ENCODE data around the gene ZDHHC8.

ZDHHC8 gene

GRCh38 chr22:20106849-20107237, 24.8 kb upstream of the ZDHHC8 start:
- TF ChIP-seq, protein P1, sequence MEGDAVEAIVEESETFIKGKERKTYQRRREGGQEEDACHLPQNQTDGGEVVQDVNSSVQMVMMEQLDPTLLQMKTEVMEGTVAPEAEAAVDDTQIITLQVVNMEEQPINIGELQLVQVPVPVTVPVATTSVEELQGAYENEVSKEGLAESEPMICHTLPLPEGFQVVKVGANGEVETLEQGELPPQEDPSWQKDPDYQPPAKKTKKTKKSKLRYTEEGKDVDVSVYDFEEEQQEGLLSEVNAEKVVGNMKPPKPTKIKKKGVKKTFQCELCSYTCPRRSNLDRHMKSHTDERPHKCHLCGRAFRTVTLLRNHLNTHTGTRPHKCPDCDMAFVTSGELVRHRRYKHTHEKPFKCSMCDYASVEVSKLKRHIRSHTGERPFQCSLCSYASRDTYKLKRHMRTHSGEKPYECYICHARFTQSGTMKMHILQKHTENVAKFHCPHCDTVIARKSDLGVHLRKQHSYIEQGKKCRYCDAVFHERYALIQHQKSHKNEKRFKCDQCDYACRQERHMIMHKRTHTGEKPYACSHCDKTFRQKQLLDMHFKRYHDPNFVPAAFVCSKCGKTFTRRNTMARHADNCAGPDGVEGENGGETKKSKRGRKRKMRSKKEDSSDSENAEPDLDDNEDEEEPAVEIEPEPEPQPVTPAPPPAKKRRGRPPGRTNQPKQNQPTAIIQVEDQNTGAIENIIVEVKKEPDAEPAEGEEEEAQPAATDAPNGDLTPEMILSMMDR (IDR thresholded peaks at IDR 0.05; ENCODE audit: control extremely low read depth, extremely low read depth, low read depth, missing control alignments), result no peak
- ChIA-PET POLR2A (no interaction called here), CTCF (no interaction called here)
- no peak for DNase-seq (ENCODE audit: extremely low spot score)

DNA sequence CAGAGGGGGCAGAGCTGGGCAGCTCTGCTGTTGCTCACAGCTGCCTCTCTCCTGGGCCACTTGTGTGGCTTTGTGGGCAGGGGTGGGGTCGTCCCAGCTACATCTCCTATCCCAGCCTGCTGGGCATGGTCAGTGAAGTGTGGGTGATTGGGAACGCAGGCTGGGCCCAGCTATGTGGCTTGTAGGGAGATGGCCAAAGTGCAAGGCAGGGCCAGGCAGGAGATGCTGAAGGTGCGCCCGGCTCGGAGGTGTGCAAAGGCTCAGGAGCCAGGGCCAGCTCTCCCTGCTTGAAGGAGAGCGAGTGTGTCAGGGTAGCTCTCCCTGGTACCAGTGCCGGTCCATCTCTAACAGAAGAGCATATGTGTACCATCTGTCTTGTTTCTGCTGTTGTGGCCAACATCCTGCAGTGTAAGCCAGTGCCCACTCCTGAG, 24.1 kb upstream of the ZDHHC8 start:
- DNase-seq (ENCODE audit: extremely low spot score), result no peak
- ChIA-PET CTCF (no interaction called here), POLR2A (no interaction called here)
- TF ChIP-seq, protein P1 (IDR thresholded peaks at IDR 0.05; ENCODE audit: control extremely low read depth, extremely low read depth, low read depth, missing control alignments), result no peak

DNA sequence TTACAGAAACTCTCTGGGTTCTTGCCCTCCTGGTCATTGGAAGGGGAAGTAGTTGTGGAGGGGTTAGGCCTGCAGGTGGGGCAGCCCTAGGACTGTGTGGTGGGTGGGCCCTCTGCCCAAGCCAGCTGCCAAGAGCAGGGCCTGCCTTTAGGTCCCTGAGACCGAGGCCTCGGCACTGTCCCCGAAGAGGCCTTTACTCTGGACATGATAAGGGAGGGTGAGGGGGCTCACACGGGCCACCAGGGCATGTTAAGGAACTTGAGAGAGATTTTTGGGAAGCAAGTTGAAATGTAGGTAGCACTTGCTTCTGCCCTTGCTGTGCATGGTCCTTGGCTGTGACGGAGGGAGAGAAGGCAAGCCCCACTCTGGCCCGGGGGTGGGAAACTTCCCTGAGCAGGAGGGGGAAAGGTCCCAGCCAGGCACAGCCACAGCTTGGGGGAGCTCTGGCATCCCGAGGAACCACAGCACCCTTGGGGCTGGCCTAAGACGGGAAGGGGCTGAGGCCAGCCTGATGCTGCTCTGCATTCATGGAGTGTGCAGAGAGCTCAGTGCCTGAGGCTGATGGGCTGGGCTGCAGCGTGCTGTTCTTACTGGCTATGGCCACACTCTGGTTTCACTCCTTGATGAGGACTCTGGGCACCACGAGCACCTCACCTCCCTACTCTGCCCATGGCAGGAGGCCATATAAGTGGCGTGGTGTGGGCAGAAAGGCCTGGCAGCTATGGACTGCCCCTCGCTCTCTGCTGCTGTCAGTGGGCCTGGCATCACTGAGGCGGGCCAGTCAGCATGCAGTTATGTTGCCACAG, 23.4 kb upstream of the ZDHHC8 start:
- ChIA-PET CTCF (interaction anchor here (0.8 to 1.1 kb wide), 2 partner anchors 9 to 21 kb away, joined by 3 read pairs; partner anchors contain the start of gene TRMT2A), POLR2A (interaction anchor here (0.5 kb wide), 1 partner anchor 29 kb away, joined by 5 read pairs; no protein-coding TSS in a partner anchor)
- TF ChIP-seq, protein P1 (IDR thresholded peaks at IDR 0.05; ENCODE audit: control extremely low read depth, extremely low read depth, low read depth, missing control alignments), result no peak
- no peak for DNase-seq (ENCODE audit: extremely low spot score)

DNA sequence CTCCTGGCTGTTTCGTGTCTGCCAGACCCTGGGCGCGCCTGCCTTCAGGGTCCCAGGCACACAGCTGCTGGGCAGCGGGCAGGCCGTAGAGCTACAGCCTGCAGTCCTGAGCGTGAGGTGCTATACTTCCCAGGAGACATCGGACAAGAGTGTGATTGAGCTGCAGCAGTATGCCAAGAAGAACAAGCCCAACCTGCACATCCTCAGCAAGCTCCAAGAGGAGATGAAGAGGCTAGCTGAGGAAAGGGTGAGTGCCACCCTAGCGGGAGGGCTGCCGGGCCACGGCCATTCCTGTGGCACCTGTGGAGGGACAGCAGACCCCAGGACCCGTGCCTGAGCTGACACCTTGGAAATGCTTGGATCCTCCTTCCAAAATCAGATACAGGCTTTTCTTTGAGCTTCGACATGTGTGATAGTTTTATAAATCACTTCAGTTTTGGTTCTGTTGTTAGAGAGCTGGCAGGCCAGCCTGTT, 22.8 kb upstream of the ZDHHC8 start:
- TF ChIP-seq, protein P1 (IDR thresholded peaks at IDR 0.05; ENCODE audit: control extremely low read depth, extremely low read depth, low read depth, missing control alignments), result no peak
- ChIA-PET POLR2A (interaction anchor here (0.5 kb wide), 1 partner anchor 30 kb away, joined by 5 read pairs; no protein-coding TSS in a partner anchor), CTCF (interaction anchor here (0.8 to 1.1 kb wide), 2 partner anchors 8 to 21 kb away, joined by 3 read pairs; partner anchors contain the start of gene TRMT2A)
- DNase-seq (ENCODE audit: extremely low spot score), result no peak

DNA sequence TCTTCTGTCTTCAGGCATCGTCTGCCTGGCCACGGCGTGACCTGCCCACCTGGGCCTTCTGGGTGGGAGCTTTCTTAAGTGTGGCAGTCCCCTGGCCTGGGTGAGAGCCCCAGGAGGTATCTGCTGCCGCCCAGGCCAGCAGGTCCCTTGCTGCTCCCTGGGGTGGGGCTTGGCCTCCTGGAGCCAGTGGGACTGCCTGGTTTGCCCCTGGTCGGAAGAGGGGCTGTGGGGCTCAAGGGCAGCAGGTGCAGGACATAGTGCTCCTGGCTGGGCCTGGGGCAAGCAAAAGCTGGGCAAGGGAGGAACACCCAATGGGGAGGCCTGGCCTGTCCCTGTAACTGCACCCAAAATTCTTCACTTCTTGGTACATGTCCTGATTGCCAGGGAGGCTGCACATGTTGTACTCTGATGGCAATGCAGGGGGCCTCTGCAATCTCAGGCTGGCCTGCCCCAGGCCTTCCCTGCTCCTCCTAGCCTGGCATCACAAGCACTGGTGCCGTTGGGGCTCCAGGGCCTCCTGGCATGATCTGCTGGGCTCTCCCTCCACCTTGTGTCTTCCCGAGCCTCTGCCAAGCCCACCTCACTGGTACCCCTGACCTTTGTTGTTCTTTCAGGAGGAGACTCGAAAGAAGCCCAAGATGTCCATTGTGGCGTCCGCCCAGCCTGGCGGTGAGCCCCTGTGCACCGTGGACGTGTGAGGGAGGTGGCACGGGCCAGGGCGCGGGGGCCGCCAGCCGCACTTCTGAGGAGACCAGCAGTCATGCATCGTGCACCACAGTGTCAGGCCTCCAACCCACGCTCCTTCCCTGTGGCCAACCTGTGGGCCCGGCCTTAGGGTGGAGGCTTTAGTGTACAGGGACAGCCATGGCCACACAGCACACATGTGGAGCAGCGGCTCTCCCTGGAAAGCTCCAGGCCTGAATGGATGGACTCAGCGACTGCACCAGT, 21.9 kb upstream of the ZDHHC8 start:
- TF ChIP-seq, protein P1 (IDR thresholded peaks at IDR 0.05; ENCODE audit: control extremely low read depth, extremely low read depth, low read depth, missing control alignments), result no peak
- ChIA-PET POLR2A (no interaction called here), CTCF (interaction anchor here (1.3 kb wide), 1 partner anchor 146 kb away, joined by 3 read pairs; no protein-coding TSS in a partner anchor)
- DNase-seq (ENCODE audit: extremely low spot score), result no peak
